ENCODE data around the gene MUSK.

MUSK gene

DNA sequence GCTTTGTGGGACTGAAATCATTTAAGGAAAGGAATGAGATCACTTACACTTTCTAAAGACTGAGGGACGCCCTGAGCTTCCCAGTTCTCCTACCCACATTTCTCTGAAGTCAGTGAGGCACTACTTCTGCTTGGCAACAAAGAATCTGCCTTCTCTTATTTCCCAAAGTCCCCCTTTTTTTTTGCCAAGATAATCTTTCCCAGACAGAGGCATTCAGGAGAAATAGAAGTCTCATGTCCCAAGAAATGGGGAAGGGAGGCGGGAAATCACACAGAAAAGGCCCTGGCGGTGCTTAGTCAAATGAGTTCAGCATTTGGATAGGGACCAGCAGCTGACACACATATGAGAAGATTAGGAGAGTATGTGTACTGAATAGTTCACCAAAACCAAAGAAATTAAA is 159.7 kb downstream of the MUSK start:
- Mint-ChIP-seq H3K27ac (no peak overlapping the region), H3K4me1 (ENCODE audit: low read depth) (no peaks in the 10 kb centered on the region), H3K4me3 (no peak overlapping the region), H3K36me3 (ENCODE audit: low read depth) (no peaks in the 10 kb centered on the region), H3K27me3 (no peaks in the 10 kb centered on the region), H3K9me3 (peaks cover 19% of the 10 kb centered on the region)
- DNase-seq, result no peak

DNA sequence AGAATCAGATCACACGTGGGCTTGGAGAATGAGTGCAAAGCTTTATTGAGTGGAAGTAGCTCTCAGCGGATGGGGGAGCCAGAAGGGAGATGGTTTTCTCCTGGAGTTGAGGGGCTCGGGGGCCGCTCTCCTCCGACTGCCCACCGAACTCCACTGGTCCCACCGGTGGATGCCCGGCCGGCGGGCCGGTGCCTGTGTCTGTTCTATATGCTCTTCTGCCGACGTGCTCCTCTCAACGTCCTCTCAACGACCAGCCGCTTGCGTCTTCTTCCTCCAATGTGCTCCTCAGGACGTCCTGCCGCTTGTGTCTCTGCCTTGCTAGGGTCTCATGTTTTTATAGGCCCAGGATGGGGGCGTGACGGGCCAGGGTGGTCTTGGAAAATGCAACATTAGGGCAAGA is 161.9 kb downstream of the MUSK start:
- H3K9me3 Mint-ChIP-seq, result peaks cover 5% of the 10 kb centered on the region
- DNase-seq, result no peak
- no peak overlapping the region for H3K4me3 Mint-ChIP-seq
- no peaks in the 10 kb centered on the region for H3K4me1 Mint-ChIP-seq (ENCODE audit: low read depth)
- H3K36me3 Mint-ChIP-seq (ENCODE audit: low read depth), result no peaks in the 10 kb centered on the region
- no peaks in the 10 kb centered on the region for H3K27me3 Mint-ChIP-seq
- H3K27ac Mint-ChIP-seq, result no peak overlapping the region

DNA sequence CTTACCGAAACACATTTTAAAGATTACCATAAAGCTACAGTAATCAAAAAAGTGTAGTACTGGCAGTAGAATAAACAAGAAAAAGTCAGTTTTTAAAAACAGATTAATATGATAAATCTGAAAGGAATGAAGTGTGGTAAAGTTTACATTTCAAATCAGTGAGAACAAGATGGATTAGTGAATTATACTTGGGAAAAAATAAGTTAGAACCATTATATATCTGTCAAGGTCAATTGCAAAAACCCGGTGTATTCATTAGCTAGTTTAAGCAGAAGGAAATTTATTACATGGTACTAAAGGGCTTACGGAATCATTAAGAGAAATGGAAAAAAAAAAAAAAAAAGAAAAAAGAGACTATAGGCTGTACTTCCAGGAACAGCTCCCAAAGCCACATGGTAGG is 164.3 kb downstream of the MUSK start:
- Mint-ChIP-seq H3K27me3 (no peaks in the 10 kb centered on the region), H3K9me3 (no peaks in the 10 kb centered on the region), H3K4me1 (ENCODE audit: low read depth) (no peaks in the 10 kb centered on the region), H3K36me3 (ENCODE audit: low read depth) (no peaks in the 10 kb centered on the region), H3K4me3 (no peak overlapping the region), H3K27ac (no peak overlapping the region)
- no peak for DNase-seq

DNA sequence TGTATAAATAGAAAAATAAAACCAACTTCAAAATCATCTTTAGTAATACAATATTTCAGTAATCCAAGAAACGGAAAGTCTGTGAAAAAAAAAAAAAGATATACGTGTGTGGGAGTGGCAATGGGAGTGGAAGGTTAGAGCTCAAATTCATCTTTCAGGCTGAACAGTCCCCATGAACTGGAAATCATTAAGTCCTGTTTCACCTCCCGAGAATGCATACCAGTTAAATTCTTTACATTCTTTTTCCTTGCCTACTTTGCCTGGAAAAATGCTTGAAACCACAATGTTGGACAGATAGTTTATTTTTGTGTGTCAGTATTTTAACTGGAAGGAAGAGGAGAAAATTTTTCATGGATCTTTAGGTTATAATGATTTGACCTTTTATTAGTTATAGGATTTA is 166.8 kb downstream of the MUSK start:
- Mint-ChIP-seq H3K4me3 (no peak overlapping the region), H3K27me3 (no peaks in the 10 kb centered on the region), H3K36me3 (ENCODE audit: low read depth) (no peaks in the 10 kb centered on the region), H3K27ac (no peak overlapping the region), H3K4me1 (ENCODE audit: low read depth) (no peaks in the 10 kb centered on the region), H3K9me3 (no peaks in the 10 kb centered on the region)
- DNase-seq, result no peak

DNA sequence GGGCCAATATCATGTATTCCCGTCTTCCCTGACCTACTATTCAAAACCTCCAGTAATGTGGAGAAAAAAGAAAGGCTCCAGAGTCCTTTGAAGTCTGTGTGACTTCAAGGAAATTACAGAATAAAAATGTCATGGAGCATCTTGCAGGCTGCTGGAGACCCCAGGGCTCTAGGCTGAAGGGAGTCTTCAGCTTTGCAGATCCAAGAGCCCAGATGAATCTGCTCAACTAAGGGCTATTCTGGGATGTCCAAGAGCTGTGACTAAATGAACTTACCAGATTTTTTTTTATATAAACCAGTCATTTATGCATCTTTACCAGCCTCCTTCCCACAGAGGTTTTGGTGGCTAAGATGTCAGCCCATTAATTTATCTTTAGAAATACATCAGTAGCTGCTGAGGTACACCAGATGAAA is 167.3 kb downstream of the MUSK start:
- Mint-ChIP-seq H3K9me3 (no peaks in the 10 kb centered on the region), H3K27me3 (no peaks in the 10 kb centered on the region), H3K27ac (no peak overlapping the region), H3K36me3 (ENCODE audit: low read depth) (no peaks in the 10 kb centered on the region), H3K4me1 (ENCODE audit: low read depth) (no peaks in the 10 kb centered on the region), H3K4me3 (no peak overlapping the region)
- no peak for DNase-seq

DNA sequence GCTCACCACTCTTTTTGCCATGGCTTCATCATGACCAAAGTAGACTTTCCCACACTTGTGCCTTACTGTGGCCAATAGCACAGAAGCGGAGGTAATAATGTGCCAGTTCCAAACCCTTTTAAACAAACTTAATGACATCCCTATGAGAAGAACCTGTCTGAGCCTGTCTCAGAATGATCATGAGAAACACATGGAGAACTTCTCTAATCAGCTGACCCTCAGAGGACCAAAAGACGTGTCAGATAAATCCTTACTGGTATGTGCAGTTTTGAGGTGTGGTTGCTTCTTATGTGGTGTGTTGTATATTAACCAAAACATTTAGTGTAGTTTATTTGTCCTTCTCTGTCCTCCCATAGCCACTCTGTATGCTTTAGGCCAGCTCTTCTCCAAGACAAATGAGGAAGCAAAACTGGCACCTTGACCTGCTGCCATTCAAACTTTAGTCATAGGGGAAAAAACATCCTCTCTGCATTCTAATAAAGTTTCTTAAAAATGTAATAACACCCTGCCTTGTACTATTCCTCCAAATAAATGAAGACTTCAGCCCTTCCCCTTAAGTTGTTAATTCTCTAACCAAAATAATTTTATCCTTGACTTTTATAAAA is 168.9 kb downstream of the MUSK start:
- Mint-ChIP-seq H3K9me3 (no peaks in the 10 kb centered on the region), H3K36me3 (ENCODE audit: low read depth) (no peaks in the 10 kb centered on the region), H3K27me3 (no peaks in the 10 kb centered on the region), H3K27ac (no peak overlapping the region), H3K4me3 (no peak overlapping the region), H3K4me1 (ENCODE audit: low read depth) (no peaks in the 10 kb centered on the region)
- DNase-seq, result no peak

DNA sequence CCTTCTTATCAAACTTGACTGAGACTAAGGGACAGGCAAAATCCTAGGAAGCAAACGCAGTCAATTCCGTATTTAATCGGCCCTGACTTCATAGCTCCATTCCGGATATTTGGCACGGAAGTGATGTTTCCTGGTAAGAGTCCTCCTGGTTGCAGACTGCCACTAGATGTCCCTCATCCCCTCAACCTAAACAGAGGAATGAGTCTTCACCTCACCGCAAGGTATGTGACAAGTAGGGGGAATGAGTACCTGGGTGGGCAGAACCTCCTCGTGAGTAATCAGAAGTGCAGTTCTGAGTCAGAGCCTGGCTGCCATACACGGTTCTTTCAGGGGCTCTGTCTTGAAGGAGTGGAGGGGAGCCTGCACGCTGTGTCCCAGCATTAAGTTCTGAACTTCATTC is 173.6 kb downstream of the MUSK start:
- Mint-ChIP-seq H3K4me1 (ENCODE audit: low read depth) (no peaks in the 10 kb centered on the region), H3K36me3 (ENCODE audit: low read depth) (no peaks in the 10 kb centered on the region), H3K27ac (no peak overlapping the region), H3K27me3 (no peaks in the 10 kb centered on the region), H3K4me3 (no peak overlapping the region), H3K9me3 (no peaks in the 10 kb centered on the region)
- DNase-seq, result no peak

DNA sequence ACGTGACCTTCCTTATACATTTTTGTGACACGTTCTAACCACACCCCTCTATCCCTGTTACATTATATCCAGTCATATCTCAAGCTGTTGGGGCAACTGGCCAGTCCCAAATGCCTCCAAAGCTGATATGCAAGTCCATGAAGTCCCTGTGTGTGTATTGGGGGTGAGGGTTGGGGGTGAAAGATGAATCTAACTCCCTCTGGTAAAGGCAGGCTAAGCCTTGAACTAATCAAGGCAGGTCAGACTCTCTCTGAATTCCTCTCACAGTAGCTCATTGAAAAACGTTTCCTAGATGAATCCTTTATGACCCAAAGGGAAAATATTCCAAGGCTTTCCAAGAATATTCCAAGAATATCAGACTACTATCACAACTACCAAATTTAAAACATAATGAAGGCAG is 174.4 kb downstream of the MUSK start:
- H3K36me3 Mint-ChIP-seq (ENCODE audit: low read depth), result no peaks in the 10 kb centered on the region
- H3K27ac Mint-ChIP-seq, result no peak overlapping the region
- no peak overlapping the region for H3K4me3 Mint-ChIP-seq
- H3K4me1 Mint-ChIP-seq (ENCODE audit: low read depth), result no peaks in the 10 kb centered on the region
- no peak for DNase-seq
- no peaks in the 10 kb centered on the region for H3K27me3 Mint-ChIP-seq
- no peaks in the 10 kb centered on the region for H3K9me3 Mint-ChIP-seq

DNA sequence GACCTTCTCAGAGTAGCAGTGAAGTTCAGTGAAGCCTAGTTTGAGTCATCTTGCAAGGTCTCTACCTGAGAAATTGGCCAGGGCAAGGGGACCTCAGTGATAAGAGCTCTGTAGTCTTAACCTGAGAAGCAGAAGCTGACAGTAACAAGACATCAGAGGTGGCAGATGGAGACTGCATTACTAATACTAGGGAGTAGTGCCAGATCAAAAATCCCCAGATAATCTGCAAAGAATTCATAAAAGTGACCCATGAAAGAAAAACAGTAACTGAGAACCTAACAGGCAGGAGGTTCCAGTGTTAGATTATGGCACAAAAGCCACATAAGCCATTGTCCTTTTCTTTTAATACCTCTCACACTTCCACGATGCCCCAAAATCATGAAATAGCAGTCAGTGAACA is 175.5 kb downstream of the MUSK start:
- Mint-ChIP-seq H3K4me3 (no peak overlapping the region), H3K9me3 (no peaks in the 10 kb centered on the region), H3K27ac (no peak overlapping the region), H3K27me3 (no peaks in the 10 kb centered on the region), H3K4me1 (ENCODE audit: low read depth) (no peaks in the 10 kb centered on the region), H3K36me3 (ENCODE audit: low read depth) (no peaks in the 10 kb centered on the region)
- DNase-seq, result no peak

DNA sequence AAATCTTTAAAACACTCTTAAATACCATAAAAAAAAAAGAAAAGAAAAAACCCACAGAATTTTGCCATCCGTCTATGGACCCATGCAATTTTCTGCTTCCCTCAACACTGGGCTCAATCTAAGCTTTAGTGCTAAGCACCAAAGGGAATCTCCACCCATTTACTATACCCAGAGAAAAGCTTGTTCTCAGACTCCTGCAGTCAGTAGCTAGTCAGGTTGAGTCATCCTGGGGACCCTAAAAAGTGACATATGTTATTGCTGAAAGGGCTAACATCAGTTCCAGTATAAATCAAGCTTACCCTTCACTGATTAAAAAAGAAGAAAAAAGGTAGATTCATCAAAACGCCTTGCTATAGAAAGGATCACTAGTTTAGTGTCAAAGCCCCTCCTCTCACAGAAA is 177.6 kb downstream of the MUSK start:
- Mint-ChIP-seq H3K9me3 (no peaks in the 10 kb centered on the region), H3K4me1 (ENCODE audit: low read depth) (no peaks in the 10 kb centered on the region), H3K36me3 (ENCODE audit: low read depth) (no peaks in the 10 kb centered on the region), H3K27ac (no peak overlapping the region), H3K27me3 (no peaks in the 10 kb centered on the region), H3K4me3 (no peak overlapping the region)
- no peak for DNase-seq

DNA sequence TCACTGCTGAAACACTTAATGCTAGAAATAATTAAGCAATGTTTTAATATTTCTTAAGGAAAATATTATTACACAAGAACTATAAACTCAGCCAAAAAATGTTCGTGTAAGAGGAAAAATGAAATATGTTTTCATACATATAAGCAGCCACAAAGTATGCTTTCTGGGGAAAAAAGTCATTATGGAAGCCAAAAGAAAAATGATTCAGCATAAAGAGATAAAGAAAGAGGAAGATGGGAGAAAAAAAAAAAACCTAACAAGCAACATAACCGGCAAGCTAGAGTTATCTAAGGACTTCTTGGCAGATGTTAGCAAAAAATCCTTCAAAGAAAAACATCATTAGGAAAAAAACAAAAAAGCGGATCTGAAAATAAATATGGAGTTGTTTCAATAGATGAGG is 179.1 kb downstream of the MUSK start:
- H3K4me1 Mint-ChIP-seq (ENCODE audit: low read depth), result no peaks in the 10 kb centered on the region
- no peaks in the 10 kb centered on the region for H3K27me3 Mint-ChIP-seq
- no peaks in the 10 kb centered on the region for H3K9me3 Mint-ChIP-seq
- no peaks in the 10 kb centered on the region for H3K36me3 Mint-ChIP-seq (ENCODE audit: low read depth)
- no peak for DNase-seq
- no peak overlapping the region for H3K4me3 Mint-ChIP-seq
- H3K27ac Mint-ChIP-seq, result no peak overlapping the region

DNA sequence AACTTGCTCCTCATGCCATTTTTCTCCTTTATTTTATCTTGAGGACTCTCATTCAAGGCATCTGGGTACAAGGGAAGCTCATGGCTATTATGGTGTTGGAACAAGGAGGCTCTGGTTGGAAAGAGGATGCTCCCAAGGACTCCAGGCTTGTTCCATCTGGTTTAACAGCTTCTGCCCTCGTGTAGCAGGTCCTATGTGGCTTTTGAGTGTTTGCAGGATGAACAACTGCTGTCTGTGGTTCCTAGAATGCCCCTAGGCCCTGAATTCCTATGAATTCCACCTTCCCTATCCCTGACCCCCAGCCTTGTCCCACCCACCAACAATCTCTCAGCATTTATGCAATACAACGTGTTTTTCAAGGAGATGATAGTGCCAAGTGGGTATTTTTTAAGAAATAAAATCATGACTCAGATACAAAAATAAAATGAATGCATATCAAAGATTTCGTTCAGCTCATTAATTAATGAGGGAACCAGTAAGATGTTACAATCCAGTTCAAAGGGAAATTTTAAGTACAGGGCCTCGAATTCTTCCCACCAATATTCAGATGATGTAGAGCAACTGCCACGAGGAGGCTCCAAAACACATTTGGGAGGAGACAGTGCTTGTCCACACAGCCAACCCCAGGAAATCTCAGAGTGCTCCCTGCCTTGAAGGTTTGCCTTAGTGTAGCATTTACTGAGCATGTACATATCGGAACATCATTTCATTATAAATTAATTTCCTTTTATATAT is 182.0 kb downstream of the MUSK start:
- no peaks in the 10 kb centered on the region for H3K27me3 Mint-ChIP-seq
- peaks cover 5% of the 10 kb centered on the region for H3K9me3 Mint-ChIP-seq
- H3K4me3 Mint-ChIP-seq, result no peak overlapping the region
- DNase-seq, result no peak
- H3K36me3 Mint-ChIP-seq (ENCODE audit: low read depth), result no peaks in the 10 kb centered on the region
- H3K4me1 Mint-ChIP-seq (ENCODE audit: low read depth), result no peaks in the 10 kb centered on the region
- H3K27ac Mint-ChIP-seq, result no peak overlapping the region

Data from activated T-cell treated with anti-CD3 and anti-CD28 coated beads, Interleukin-2, amount 50 U/mL, for 24 hours (primary cell).